GM15510 (cell line): ENCODE data around the gene PSMB7.

Source experiments
- POLR2A ChIP-seq: IDR thresholded peaks from 3 replicates; pipeline ENCODE4 v1.6.1; 2011; ENCODE audit warnings: borderline replicate concordance; ENCODE audit not compliant: insufficient read length; ENCODE audit errors: extremely low read depth

The PSMB7 gene

GRCh38 chr9:124450241-124450924 lies 35.1 kb upstream of the PSMB7 start, which contains the start of gene ADGRD2:
Gene ADGRD2, plus strand, starts transcription at chr9:124450451. Its CDS starts 1,216 bp downstream, at chr9:124451667.
- no peak for TF ChIP-seq POLR2A

DNA sequence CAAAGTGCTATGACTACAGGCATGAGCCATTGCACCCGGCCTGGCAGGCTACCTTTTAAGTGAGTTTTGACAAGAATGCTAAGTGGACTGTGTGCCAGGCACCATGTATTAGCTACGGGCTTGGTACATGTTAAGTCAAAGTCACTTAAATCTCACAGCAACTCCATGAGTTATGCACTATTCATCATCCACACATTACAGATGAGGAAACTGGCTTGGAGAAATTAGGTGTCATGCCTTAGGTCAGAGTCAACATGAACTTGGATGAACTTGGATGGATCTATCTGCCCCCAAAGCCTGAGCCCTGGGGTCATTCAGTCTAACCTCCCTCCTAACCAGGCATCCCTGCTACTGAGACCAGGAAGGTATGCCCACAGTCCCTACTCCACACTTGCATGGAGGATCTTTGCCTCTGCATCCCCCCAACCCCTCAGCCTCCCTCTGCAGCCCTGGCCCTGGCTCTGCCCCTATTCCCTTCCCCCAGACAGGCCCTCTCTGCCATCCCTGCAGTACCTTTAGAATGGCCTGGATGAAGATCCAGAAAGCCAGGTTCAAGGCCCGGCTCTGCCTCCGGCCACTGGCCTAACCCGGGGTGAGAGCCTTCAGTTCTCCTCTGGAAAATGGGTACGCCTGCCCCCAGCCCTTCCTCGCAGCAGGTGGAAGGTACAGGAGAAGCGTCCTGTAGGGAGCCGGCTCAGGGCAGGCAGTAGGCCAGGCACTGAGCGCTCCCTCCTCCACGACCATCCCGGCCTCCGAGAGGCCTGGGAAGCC lies 34.3 kb upstream of the PSMB7 start:
- TF ChIP-seq POLR2A: no peak

DNA sequence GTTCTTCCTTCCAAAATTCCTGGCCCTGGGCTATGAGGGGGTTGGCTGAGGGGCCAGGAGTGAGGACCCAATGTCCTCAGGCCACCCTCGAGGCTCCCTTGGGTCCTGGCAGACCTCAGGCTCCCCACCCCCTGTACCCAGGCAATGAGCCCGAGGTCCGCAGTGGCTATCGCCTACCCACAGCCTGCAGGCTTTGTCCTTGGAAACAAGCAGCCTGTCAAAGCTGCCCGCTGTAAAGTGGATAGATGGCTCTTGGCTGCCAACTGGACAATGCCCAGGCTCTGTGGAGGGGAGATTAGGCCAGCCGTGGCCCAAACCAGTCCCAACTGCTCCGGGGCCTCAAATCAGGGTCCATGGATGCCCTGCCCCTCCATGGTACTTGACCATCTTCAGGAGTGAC lies 32.8 kb upstream of the PSMB7 start:
- TF ChIP-seq POLR2A: no peak

DNA sequence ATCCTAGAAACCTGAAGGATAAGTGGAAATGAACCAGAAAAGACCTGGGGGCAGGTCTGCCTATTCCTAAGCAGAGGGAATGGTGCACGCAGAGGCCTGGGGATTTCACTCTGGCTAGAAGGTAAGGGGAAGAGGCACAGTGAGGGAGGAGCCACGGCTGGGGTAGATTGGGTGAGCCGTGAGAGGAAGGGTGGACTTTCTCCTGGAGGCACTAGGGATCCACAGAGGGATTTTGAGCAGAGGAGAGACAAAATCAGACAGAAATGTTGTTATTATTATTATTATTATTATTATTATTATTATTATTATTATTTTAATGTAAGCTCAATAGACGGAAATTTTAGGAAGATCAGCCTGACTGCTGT lies 32.0 kb upstream of the PSMB7 start:
- TF ChIP-seq POLR2A: no peak

DNA sequence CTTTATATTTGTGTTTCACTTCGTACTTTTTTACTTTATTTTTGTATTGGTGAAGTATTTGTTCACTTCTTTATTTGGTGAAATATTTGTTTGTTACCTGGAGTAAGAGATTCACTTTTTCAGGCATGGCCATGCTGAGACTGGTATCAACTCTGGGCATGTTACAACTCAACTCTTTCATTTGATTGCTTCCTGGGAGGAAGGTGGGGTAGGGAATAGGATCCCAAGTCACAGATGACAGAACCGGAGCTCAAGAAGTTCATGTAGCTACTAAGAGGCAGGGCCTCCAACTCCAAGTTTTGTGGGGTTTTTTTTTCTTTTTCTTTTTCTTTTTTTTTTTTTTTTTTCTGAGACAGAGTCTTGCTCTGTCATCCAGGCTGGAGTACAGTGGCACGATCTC lies 28.9 kb upstream of the PSMB7 start:
- no peak for TF ChIP-seq POLR2A

GRCh38 chr9:124443625-124444024 lies 28.4 kb upstream of the PSMB7 start:
- TF ChIP-seq POLR2A: no peak

DNA sequence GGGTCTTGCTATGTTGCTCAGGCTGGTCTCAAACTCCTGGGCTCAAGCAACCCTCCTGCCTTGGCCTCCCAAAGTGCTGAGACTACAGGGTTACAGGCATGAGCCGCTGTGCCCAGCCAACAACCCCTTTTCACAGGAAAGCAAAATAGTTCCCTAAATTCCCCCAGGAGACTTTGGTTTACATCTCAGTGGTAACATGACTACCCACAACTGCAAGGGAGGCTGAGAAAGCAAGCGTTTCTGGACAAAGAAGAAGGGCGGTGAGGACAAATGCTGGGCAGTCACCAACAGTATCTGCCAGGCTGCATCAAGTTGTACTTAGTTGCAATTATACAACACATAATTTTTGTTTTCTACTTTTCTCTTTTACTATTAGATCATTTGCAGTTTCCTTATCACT lies 27.6 kb upstream of the PSMB7 start:
- no peak for TF ChIP-seq POLR2A

- TF ChIP-seq POLR2A: no peak
Measured at GRCh38 chr9:124442379-124442778, 27.1 kb upstream of the PSMB7 start.

DNA sequence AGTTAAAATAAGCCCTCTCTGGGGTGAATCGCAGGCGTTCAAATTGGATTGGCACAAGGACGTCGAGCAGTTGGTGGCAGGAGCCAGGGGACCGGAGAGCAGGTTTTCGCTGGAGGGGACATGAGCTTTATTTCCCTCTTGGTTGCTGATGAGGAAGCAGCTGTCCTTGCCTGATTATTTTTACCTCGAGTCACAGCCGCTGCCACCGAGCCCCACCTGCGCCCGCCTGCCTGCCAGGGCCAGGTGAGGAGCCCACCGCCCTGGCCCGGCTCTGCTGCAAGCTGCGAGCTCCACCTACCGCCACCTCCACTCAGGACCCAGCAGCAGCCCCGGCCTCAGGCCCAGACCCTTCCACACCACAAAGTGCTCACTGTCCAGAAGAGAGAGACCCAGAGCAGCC lies 26.0 kb upstream of the PSMB7 start:
- TF ChIP-seq POLR2A: no peak

DNA sequence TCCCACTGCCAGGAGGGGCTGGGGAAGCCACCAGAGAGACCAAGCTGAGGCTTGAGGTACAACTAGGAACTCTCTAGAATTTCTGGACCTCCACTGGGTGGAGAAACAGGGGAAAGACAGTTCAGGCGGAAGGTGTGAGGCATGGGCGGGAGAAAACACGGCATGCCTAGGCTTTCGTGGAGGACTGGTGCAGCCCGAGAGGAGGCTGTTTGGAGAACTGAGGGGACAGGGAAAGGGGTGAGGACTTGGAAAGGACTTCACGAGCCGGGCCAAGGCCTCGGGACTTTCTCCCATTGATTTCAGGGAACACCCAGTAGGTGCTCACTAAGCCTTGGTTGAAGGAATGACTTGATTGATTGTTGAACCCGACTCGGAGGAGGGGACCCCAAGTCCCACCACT lies 25.5 kb upstream of the PSMB7 start:
- TF ChIP-seq POLR2A: no peak

GRCh38 chr9:124439686-124440243 lies 24.5 kb upstream of the PSMB7 start:
- TF ChIP-seq POLR2A: no peak

- no peak for TF ChIP-seq POLR2A
Measured at GRCh38 chr9:124439086-124439485, 23.8 kb upstream of the PSMB7 start.

- TF ChIP-seq POLR2A: no peak
Measured at GRCh38 chr9:124438091-124438490, 22.8 kb upstream of the PSMB7 start.

GRCh38 chr9:124437086-124437485 lies 21.8 kb upstream of the PSMB7 start:
- no peak for TF ChIP-seq POLR2A

- no peak for TF ChIP-seq POLR2A
Measured at GRCh38 chr9:124436320-124436719, 21.1 kb upstream of the PSMB7 start.

DNA sequence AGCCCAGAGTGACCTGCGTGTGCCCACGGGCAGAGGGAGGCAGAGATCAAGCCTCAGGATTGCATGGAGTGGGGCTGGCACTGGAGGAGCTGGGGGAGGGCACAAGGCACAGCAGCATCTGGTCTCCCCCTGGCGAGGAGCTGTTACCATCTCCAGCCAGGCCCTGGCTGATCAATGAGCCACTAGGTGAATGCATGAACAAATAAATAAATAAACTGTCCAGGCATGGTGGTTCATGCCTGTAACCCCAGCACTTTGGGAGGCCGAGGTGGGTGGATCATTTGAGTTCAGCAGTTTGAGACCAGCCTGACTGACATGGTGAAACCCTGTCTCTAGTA lies 14.3 kb upstream of the PSMB7 start:
- no peak for TF ChIP-seq POLR2A
